ENCODE results near the gene TMEM179. TPM values are rescaled to one million over a fixed set of nuclear protein-coding genes. Genes with fewer than 3 reads are reported as not detected.

The TMEM179 gene
- total RNA-seq, 6 donors from 2014 or later, result not detected

- H3K4me1 ChIP-seq, result peaks cover 0 to 5% (median 2%) of the 10 kb centered on the region in 4 donors
- H3K9me3 ChIP-seq, result peaks cover 0 to under 1% (median 0%) of the 10 kb centered on the region in 4 donors
- no peak overlapping the region for H3K27ac ChIP-seq
- 9 to 67% methylated on average over 1 to 12 of the region's 24 CpGs for WGBS, 2 donors
- H3K4me3 ChIP-seq, result no peak overlapping the region
- peaks cover 0 to 5% (median 0%) of the 10 kb centered on the region in 4 donors for H3K27me3 ChIP-seq
- DNase-seq (peak; percentile 48 to 92), ATAC-seq (ENCODE audit: low FRiP score in 2 of 2) (peak; percentile 54 to 77)
- no peaks in the 10 kb centered on the region for H3K36me3 ChIP-seq
- TF ChIP-seq POLR2A (IDR thresholded peaks at IDR 0.05) (no peak), CTCF (IDR thresholded peaks at IDR 0.05) (peak; percentile 67 to 87 (median 83))
Observed at GRCh38 chr14:104639885-104640548, 35.4 kb upstream of the TMEM179 start.

GRCh38 chr14:104639471-104639870 is 34.9 kb upstream of the TMEM179 start:
- WGBS, 2 donors, result 55 to 60% methylated on average over 4 to 5 of the region's 5 CpGs
- Histone ChIP-seq H3K27me3 (peaks cover 0 to 5% (median 0%) of the 10 kb centered on the region in 4 donors), H3K9me3 (no peaks in the 10 kb centered on the region), H3K27ac (no peak overlapping the region), H3K36me3 (no peaks in the 10 kb centered on the region), H3K4me1 (peaks cover 0 to 5% (median 2%) of the 10 kb centered on the region in 4 donors), H3K4me3 (no peak overlapping the region)
- ATAC-seq (ENCODE audit: low FRiP score in 2 of 2) (no peak), DNase-seq (no peak)
- TF ChIP-seq POLR2A (IDR thresholded peaks at IDR 0.05) (no peak), CTCF (IDR thresholded peaks at IDR 0.05) (no peak), EP300 (IDR thresholded peaks at IDR 0.05) (no peak), POLR2AphosphoS5 (IDR thresholded peaks at IDR 0.05) (no peak)

GRCh38 chr14:104638927-104639450 is 34.4 kb upstream of the TMEM179 start:
- Histone ChIP-seq H3K36me3 (no peaks in the 10 kb centered on the region), H3K9me3 (no peaks in the 10 kb centered on the region), H3K4me1 (peaks cover 0 to 5% (median 2%) of the 10 kb centered on the region in 4 donors), H3K27ac (no peak overlapping the region), H3K4me3 (no peak overlapping the region), H3K27me3 (peaks cover 0 to 5% (median 0%) of the 10 kb centered on the region in 4 donors)
- no peak for ATAC-seq (ENCODE audit: low FRiP score in 2 of 2)
- TF ChIP-seq EP300 (IDR thresholded peaks at IDR 0.05) (no peak), POLR2AphosphoS5 (IDR thresholded peaks at IDR 0.05) (no peak), POLR2A (IDR thresholded peaks at IDR 0.05) (no peak), CTCF (IDR thresholded peaks at IDR 0.05) (no peak)
- WGBS, 2 donors, result 72 to 100% methylated on average over 1 to 13 of the region's 13 CpGs
- no peak for DNase-seq

GRCh38 chr14:104638190-104638589 is 33.6 kb upstream of the TMEM179 start:
- DNase-seq (no peak), ATAC-seq (ENCODE audit: low FRiP score in 2 of 2) (no peak)
- 36 to 39% methylated on average over 12 of the region's 12 CpGs for WGBS, 2 donors
- H3K27ac ChIP-seq, result no peak overlapping the region
- H3K36me3 ChIP-seq, result no peaks in the 10 kb centered on the region
- peaks cover 0 to 5% (median 2%) of the 10 kb centered on the region in 4 donors for H3K4me1 ChIP-seq
- peaks cover 0 to 5% (median 0%) of the 10 kb centered on the region in 4 donors for H3K27me3 ChIP-seq
- H3K4me3 ChIP-seq, result no peak overlapping the region
- TF ChIP-seq POLR2A (IDR thresholded peaks at IDR 0.05), result no peak
- TF ChIP-seq CTCF (IDR thresholded peaks at IDR 0.05), result no peak
- TF ChIP-seq EP300 (IDR thresholded peaks at IDR 0.05), result no peak
- TF ChIP-seq POLR2AphosphoS5 (IDR thresholded peaks at IDR 0.05), result no peak
- no peaks in the 10 kb centered on the region for H3K9me3 ChIP-seq

All from upper lobe of left lung (tissue), 6 donors.